Middle frontal gyrus (tissue), 1 donor: ENCODE results near the gene SHPK.
"Not testable (repeated sequence)": the region's sequence is repeated elsewhere in the genome, so short reads cannot be mapped to it uniquely, and the experiment has no call there.

Experiments
- DNase-seq: peaks from one replicate; pipeline ENCODE4 v3.0.0-alpha.2; 2015; ENCODE audit warnings: low spot score; ENCODE audit errors: extremely low spot score

Gene SHPK

DNA sequence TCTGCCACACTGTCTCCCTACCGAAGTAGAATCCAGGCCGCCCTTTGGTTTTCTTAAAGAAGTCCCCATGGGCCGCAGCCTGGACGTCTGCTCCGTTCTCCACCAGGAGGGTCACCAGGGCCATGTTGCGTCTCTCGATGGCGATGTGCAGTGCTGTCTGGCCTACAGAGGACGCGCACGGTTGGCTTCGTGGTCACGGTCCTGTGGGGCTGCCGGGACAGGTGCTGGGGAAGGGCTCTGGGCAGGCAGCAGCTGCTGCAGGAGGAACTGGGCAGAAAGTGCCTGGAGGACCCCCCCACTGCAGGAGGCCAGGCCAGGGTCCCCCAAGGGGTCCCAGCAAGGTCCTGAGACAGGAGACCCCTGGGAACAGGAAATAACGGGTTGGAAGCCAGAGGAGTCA lies 45.8 kb downstream of the SHPK start:
- DNase-seq, result no peak

DNA sequence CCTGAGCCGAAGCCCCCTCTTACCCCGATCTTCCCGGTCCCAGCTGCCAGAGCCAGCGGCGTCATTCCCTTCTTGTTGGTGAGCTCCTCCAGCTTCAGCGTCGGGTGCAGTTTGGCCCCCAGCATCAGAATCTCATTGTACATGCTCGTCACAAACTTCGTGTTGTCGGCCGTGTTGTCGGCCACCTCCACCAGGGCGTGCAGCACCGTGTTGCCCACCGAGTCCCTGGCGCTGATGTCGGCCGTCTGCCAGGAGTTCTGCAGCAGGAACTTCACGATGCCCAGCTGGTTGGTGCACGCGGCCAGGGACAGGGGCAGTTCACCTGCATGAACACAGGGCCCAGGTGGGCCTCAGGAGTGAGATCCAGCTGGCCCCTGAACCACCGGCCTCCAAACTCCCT lies 46.3 kb downstream of the SHPK start:
- DNase-seq, result no peak

DNA sequence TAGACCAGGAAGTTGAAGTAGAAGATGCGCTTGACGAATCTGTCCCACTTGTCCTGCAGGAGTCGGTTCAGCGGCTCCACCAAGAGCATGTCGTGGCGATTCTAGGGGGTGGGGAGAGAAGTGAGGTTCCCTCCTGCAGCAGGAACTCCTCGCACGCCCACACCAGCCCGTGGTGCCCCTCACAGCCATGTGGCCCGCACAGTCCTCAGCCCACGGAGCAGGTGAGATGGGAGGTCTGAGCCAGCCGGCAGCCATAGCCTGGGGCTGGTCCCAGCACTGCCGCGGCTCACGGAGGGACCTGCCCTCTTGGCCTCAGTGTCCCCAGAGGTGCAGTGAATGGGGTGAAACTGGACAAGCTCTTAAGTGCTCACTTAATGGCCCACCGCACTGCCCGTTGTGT lies 50.2 kb downstream of the SHPK start:
- DNase-seq, result no peak

DNA sequence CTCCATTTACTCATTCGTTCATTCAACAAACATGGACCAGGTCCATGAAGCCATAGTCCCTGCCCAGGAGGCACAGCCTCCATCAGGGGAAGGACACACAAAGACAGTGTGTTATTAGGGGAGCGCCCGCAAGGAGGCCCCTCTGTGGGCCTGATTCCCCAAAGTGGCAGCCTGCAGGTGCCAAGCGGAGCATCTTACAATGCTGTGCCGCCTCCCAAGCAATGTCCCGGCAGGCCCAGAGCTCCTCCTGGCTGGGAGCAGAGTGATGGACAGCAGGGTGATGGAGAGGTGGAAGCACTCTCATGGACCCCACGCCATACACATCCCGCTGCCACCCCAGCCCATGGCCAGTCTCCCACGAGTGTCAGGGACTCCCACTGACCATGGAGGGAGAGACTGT lies 52.6 kb downstream of the SHPK start:
- no peak for DNase-seq

DNA sequence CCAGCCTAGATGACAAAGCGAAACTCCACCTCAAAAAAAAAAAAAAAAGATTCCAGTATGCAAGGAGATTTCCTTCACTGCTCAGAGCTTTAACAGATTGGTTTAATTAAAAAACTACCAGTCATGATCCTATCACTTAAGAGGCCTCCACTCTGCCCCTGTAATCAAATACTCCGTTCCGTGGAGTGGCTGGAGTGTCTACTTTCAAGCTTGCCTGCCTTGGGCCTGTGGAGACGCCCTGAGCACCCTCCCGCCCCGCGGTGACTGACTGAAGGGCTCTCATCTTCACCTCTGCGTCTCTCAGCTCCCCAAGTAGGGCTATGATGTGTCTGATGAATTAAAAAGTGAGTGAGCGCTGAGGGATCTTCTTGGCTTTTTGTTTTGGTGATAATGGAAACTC lies 53.1 kb downstream of the SHPK start:
- no peak for DNase-seq

DNA sequence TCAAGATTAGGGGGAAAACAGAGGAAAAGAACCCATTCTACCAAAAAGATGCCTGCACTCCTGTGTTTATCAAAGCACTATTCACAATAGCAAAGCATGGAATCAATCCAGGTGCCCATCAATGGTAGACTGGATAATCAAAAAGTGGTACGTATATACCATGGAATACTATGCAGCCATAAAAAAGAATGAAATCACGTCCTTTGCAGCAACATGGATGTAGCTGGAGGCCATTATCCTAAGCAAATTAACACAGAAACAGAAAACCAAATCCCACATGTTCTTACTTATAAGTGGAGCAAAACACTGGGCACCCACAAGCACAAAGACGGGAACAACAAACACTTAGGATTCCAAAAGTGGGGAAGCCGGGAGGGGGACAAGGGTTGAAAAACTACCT lies 57.4 kb downstream of the SHPK start:
- DNase-seq, result not testable (repeated sequence)

DNA sequence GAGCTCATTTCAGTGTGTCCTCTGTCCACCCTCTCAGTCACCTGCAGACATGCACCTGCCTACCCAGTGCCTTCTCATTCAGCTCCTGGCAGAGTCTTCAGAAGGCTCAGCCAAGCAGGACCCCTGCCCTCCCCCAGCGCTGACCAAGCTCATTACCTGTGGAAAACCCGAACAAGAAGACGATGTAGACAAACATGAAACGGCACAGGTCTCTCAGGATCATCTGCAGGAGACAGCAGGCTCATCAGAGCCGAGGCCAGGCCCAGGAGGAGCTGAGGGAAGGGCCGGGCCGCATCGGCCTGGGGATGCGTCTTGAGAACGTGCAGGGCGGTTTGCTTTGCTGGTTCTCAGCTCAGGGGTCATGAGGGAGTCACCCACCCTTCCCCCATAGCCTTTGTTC lies 59.1 kb downstream of the SHPK start:
- DNase-seq, result no peak

DNA sequence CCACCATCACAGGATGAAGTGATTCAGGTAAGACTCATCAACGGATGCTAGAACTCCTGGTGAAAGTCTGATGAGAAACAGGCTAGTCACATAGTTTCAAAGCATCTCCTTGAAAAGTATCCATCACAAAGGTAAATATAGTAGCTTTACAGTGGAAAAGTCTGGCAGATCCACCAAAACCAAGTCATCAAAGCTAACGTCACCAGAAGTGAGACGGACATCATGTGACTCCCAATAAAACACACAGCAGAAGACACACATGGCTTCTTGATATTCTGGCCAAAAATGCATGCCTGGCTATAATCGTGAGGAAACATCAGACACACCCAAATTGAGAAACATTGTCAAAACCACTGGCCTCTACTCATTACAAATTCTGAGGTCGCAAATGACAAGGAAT lies 60.5 kb downstream of the SHPK start:
- no peak for DNase-seq

DNA sequence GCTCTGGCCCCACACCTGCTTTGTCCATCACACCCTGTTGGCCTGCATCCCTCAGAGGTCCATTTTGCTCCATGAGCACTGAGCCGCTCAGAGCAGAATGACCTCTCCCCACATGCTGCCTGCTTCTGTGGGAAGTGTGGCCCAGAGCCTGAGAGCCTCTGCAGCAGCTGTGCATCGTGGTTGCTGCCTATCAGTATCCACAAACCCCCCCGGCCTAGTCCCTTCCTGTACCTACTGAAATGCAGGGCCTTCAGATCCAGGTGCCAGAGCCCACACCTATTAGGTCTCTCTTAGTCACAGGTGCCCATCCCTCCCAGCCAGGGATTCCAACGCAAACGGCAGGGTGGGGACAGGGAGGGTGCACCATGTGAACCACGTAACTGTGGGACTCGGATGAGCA lies 61.8 kb downstream of the SHPK start:
- no peak for DNase-seq

GRCh38 chr17:3573246-3574100 lies 62.6 kb downstream of the SHPK start:
- DNase-seq, result no peak

GRCh38 chr17:3572231-3572630 lies 63.8 kb downstream of the SHPK start:
- no peak for DNase-seq

GRCh38 chr17:3571043-3571900 lies 64.8 kb downstream of the SHPK start:
- no peak for DNase-seq

DNA sequence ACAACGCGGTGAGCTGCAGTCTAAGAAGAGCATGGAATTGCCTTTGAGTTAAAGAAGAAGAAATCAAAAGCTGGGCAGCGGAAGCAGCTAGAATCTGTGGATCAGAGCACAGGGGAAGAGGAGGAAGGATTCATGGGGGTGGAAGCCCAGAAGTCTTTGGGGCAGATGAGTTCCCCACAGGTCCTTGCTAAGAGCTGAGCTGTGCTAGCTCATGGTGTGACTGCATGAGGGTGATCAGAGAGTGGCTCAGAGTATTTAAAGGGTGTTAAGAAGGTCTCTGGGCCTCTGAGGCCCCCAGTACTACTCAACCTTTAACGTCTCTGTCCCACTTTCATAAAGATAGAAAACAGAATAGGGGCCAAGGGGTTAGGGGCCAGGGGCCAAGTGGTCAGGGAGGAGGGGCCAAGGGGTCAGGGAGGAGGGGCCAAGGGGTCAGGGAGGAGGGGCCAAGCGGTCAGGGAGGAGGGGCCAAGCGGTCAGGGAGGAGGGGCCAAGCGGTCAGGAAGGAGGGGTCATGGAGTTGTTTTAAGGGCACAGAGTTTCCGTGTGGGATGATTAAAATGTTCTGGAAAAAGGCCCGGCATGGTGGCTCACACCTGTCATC lies 66.4 kb downstream of the SHPK start:
- no peak for DNase-seq

DNA sequence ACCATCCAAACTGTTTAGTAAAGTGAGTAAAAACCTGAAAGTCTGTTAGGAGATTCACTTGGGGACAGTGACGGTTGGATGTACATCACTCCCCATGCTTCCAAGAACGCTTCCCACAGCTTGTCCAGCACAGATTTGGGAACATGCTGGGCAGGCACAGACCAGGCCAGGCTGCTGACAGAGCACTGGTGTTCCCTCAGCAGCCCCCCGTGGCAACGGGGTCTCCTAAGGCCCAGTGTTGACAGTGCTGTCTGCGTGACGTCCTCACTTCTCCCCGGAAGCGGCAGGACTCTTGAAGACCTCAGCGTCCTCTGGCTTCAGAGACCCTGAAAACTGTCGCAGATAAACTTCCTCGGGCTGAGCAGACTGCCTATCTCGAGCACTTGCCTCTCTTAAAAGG lies 69.5 kb downstream of the SHPK start:
- no peak for DNase-seq

GRCh38 chr17:3565143-3565542 lies 70.9 kb downstream of the SHPK start:
- no peak for DNase-seq

DNA sequence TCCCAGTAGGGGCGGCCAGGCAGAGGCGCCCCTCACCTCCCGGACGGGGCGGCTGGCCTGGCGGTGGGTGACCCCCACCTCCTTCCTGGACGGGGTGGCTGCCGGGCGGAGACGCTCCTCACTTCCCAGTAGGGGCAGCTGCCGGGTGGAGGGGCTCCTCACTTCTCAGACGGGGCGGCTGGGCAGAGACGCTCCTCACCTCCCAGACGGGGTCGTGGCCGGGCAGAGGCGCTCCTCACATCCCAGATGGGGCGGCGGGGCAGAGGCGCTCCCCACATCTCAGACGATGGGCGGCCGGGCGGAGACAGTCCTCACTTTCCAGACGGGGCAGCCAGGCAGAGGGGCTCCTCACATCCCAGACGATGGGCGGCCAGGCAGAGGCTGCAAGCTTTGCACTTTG lies 71.8 kb downstream of the SHPK start:
- DNase-seq, result not testable (repeated sequence)

GRCh38 chr17:3559270-3559645 lies 76.8 kb downstream of the SHPK start:
- DNase-seq, result no peak

DNA sequence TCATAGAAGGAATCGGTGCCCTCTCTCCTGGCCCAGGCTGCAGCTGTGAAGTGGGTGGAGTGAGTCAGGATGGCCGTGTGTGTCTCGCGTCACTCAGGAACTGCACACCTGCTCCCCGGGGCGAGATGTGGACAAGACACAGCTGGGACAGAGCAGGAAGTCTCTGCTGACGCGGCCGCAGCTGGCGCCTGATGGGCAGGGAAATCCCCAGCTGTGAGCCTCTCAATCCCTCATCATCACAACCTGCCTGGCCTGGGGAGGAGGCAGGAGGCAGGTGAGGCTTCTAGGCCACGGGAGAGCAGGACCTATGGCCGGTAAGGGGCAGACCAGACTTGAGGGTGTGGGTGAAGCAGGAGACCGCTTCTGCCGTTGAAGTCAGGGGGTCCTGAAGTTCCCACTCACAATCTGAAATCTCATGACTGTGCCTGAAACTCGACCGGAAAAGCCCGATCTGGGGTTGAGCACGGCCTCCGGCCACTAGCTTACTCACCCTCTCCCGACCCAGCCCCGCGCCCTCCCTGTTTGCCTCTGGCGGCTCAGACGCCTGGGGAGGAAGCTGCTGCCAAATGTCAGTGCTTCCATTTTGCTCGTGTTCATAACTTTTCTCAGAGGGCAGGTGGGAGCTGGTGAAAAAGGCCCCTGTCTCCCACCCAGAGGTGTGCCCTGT lies 77.3 kb downstream of the SHPK start:
- no peak for DNase-seq
